T-helper 22 cell (primary cell): ENCODE data around the gene MOB2.
"Not testable (repeated sequence)": the region's sequence is repeated elsewhere in the genome, so short reads cannot be mapped to it uniquely, and the experiment has no call there.

Experiments used
- DNase-seq: peaks from one replicate; pipeline ENCODE4 v3.0.0-alpha.2; 2020; ENCODE audit warnings: low read depth

Gene MOB2

GRCh38 chr11:1517117-1518005, 30.8 kb upstream of the MOB2 start:
- DNase-seq, result no peak

- no peak for DNase-seq
These were observed 29.9 kb upstream of the MOB2 start for GRCh38 chr11:1516273-1517067.

DNA sequence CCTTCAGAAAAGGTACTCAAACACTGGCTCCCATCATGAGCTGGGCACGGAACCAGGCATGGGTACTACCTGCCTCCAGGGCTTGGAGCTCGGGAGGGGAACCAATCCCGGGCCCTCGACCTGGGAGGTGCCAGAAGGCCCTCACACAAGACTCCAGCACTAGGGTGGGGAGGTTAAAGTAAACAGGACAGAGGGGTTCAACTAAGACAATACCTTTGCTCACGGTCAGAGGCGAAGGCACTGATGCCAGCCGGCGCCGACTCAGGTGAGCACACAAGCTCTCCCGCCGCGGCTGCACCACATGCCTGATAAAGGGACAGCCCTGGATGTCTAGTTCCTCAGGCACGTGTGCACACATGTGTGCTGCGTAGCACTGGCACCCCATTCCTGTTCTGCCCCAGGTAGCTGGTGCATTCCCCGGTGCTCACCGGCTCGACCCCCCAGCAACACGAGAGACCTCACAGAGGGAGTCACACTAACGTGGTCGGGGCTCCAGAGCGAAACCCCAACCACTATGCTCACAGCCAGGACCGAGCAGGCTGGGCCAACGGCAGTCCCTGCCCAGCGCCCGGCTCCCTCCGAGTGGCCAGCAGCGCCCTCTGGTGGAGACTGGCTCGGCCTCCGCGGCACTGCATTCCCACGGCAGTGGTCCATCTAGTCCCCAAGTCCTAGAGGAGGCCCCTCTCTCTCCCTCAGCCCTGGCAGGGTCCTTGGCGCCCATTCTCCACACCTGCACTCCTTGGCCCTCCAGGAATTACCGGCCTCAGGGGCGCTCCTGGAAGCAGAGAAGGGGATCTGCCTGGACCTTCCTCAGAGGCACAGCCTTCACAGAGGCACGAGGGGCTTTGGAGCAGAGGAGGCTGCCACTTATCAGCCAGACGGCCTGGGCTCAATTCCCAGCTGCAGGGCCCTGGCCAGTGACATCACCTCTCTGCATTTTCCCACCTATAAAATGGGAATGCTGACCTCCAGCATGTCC, 28.8 kb upstream of the MOB2 start:
- peak; percentile 39 for DNase-seq

- DNase-seq, result no peak
These were observed 27.9 kb upstream of the MOB2 start for GRCh38 chr11:1514336-1515061.

DNA sequence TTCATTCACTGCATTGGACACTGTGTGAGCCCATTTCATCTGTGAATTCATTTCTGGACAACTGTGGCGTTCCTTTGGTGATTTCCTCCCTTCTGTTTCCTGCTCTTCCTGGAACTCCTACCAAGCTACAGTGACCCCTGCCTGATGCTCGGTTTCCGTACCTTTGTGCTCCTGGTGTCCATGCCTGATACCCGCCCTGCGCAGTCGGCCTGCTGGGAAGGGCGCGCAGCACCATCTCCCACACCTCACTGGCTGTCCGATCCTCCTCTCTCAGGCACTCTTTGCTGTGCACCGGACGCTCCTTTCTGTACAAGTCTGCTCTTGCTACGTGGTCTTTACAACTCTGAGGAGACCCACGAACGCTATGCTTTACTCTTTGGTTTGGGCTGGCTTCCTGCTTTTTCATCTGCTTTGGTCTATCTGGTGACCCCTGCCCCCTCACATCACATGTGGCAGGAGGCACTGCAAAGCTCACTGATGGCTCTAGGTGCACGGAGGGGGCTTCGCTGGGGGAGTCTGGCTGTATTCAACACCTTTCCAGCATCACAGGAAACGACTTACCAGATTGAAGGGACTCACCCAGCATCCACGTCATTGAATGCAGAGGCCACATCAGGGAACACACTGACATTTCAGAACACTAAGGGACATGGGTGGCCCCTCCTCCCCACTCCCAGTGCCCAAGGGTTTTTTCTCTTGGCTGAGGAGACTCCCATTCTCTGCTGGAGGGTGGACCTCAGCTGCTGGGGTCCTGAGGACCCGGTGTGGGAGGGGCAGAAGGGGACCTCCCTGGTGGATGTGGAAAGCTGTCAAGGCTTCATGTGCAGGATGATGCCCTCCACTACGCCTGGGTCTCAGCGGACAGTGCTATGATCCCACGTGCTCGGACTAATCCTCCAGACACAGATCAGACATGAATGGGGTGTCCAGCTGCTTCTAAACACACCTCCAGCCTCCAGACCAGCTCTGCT, 27.0 kb upstream of the MOB2 start:
- no peak for DNase-seq

GRCh38 chr11:1512531-1513258, 26.1 kb upstream of the MOB2 start:
- DNase-seq, result not testable (repeated sequence)

GRCh38 chr11:1511937-1512496, 25.4 kb upstream of the MOB2 start:
- DNase-seq, result no peak

DNA sequence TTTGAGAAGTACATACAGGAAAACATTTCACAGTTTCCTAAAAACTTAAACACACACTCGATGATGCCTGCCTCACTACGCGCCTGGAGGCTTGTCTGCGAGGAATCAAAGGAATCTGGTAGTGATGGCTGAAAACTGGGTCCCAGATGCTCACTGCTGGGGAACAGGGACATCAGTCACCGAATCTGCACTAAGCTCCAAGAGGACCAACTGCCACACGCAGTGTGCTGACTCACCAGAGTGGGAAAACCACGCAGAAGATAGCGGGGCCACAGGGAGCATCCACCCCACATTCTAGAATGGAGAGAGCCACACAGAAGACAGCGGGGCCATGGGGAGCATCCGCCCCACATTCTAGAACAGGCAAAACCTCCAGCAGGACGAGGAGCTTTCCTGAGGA, 24.3 kb upstream of the MOB2 start:
- no peak for DNase-seq

GRCh38 chr11:1510351-1510750, 23.8 kb upstream of the MOB2 start:
- DNase-seq, result not testable (repeated sequence)

GRCh38 chr11:1509626-1510255, 23.2 kb upstream of the MOB2 start:
- DNase-seq, result no peak

DNA sequence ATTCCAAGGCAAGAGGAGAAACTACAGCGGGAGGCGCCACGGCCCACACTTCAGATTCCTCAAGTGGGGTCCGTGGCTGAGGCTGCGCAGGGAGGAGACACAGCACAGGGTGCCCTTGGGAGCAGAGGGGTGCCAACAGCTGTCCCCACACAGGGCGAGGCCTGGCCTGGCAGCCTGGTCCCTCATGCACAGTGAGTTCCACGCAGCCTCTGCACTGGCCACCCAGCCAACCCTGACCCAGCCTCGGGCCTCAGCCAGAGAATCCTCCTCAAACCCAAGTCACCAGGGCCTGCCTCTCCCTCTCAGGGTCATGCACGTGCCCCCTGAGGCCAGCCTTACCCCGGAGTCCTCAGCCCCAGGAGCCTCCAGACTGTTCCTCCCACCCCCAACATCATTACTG, 22.4 kb upstream of the MOB2 start:
- DNase-seq, result no peak

DNA sequence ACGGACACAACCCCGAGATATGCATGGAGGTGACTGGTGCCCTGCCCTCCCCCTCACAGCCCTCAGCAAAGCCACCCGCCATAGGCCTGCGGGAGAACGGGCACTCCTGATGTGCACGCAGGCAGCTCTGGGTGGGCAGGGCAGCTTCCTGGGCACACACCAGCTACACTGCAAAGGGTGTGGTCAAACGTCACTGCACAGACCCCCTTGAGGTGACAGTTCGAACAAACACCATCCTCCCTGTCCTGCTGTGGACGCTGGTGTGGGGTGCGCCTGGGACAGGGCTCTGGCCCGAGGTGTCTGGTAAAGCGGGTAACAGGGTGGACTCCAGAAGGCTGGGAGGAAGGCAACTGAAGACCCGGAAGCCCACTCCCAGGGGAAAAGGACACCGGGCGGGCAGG, 21.9 kb upstream of the MOB2 start:
- DNase-seq, result no peak

GRCh38 chr11:1507381-1508140, 21.0 kb upstream of the MOB2 start:
- DNase-seq, result no peak

DNA sequence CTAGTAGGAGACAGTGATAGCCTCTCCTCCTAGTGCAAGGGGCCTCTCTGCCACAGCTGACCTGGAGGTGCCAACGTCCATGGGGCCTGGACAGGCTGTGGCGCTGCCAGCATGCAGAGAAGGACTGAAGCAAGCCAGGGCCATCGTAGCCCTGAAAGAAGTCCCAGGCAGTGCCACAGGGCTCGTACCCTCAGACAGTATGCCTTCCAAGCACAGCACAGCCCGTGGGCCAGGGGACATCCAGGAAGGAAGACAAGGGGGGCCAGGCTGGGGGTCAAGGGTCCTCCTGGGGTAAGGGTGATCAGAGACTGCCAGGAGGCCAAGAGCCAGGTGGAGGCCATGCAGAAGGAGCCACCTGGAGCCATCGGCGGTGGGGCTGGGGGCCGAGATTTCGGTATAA, 20.4 kb upstream of the MOB2 start:
- DNase-seq, result no peak

GRCh38 chr11:1505480-1505879, 18.9 kb upstream of the MOB2 start:
- DNase-seq, result no peak

DNA sequence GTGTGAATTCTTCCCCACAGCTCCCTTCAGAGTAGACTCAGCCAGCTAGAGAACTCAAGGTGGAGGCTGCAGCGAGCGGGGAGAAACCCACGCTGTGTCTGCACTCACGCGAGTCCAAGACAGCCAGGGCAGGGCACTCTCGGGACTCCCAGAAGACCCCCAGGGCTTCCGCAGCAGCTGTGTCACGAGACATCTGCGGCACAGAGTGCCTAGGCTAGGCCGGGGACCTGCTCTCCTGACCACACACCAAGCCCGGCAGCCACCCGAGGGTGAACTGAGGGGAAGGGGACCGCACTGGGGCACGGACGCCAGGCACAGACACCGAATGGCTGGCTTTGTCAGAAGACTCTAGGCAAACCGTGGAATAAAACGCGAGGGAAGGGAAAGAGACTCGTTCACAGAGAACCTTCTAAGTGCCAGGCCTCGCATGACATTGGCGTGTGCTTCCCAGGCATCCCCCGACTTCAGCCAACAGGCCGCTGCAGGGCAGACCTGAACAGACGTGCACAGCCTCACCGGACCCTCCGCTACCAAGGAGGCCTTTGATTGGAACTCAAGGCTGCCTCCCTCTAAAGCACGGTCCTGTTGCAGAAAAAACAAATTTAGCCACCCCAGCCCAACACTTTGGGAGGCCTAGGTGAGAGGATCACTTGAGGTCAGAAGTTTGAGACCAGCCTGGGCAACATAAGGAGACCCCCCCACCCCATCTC, 18.2 kb upstream of the MOB2 start:
- DNase-seq, result no peak

- DNase-seq, result no peak
These were observed 17.6 kb upstream of the MOB2 start for GRCh38 chr11:1504138-1504537.
